GM19324 (cell line): ENCODE measurements around the gene CPVL.

Source experiments
- ATAC-seq: cut with Tn5 transposase; IDR thresholded peaks from one replicate; pipeline ENCODE4 v1.9.1; 2021; ENCODE audit warnings: mild to moderate bottlenecking, moderate library complexity; ENCODE audit not compliant: unreplicated experiment, low FRiP score

CPVL gene

DNA sequence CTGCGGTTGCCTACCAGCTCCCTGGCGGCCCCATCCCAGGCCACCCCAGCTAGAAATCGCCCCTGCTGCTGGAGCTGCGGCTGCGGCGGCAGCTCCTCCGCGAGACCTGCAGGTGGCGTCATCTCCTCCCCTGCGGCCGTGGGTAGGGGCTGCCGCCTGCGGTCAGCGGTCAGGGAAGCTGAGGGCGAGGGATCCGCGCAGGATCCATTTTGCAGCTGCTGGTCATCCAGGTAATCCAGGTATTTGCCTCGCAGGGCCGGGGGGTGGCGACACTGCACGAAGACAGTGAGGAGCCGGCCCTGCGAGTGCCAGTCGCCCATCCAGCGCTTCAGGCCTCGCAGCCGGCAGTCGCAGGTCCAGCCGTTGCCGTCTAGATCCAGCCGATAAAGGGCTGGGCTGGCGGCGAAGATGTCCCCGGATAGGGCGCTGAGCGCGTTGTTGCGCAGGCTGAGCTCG is 189.7 kb downstream of the CPVL start:
- ATAC-seq: no peak

DNA sequence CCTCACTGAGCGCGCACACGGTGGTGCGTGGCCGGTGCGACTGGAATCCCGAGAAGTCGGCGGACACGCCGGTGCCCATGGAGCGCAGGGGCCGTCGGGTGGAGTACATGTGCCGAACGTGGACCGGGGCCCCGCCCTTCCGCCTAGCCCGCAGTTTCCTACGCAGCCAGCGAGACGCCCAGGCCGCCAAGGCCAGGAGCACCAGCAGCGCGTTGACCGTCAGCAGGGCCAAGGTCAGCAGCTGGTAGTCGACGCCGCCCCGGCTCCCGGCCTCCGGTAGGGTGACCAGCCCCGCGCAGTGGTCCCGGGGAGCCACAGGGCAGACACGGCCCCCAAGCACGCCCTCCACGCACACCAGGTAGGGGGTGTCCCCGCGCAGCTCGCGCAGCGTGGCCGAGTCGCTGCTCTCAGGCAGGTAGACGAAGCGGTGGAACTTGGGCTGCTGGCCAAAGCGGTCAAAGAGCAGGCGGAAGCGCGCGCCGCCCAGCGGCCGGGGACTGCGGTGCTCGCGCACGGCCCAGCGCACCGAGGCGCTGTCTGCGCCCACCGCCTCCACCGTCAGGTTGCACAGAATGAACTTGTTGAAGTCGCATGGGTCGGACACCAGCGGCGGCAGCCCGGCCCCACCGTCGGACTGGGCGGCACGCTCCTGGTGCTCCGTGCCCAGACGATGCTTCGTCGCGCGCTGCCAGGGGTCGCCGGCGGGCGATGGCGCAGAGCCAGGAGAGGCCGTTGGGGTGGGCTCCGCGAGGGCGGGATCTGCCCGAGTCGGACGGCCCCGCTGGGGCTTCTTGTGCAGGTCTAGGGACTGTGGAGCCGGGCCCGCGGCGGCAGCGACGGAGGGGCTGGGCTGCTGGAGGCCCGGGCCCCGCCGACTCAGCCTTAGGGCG is 190.4 kb downstream of the CPVL start:
- ATAC-seq: no peak

GRCh38 chr7:28955356-28955717 is 191.0 kb downstream of the CPVL start:
- ATAC-seq: no peak

DNA sequence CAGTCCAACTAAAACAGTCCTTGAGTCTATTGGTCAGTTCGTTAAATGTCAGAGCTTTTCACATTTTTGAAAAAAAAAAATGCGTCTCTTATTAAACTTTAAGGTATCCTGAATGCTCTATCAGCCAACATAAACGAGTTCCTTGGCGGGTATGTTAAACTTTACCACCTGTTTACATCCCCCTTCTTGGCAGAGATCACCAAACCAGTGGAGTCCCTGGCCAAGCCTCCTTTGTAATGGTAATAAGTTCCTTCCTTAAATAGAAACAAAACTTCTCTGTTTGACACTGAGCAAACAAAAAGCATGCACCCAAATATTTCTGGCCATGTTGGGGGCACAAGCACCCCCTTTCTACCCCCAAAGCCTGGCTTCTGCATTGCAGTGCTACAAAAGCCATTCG is 191.4 kb downstream of the CPVL start:
- no peak for ATAC-seq

DNA sequence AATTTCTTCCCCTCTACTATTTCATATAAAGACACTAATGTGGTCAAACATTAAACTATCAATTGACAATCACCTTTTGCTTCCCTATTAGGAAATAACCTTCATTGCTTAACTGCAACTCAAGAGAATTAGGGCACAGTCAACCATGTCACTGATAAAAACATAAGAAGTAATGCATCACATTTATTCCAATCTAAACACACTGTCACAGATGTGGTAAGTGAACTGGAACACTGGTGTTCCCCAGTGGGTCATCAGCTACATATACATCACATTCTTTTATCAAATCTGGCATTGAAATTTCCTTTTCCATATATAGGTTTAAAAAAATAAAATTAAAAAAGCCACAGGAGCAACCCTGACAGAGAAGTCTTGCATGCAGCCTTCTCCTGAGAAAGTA is 191.9 kb downstream of the CPVL start:
- no peak for ATAC-seq

- no peak for ATAC-seq
These were observed 192.7 kb downstream of the CPVL start for GRCh38 chr7:28953633-28954032.
